HL-60 (cell line): Measurements from ENCODE around the gene LDB3.

Experiments used
- DNase-seq, 2 experiments: peaks; one replicate each; pipeline ENCODE4 v3.0.0-alpha.2; 2010 to 2020; ENCODE audit warnings: low read depth in 1 of 2, low spot score in 1 of 2
- H3K27ac ChIP-seq: fragments of 250-450 bp; sonication (Bioruptor Pico); replicated peaks from 2 replicates; pipeline ENCODE4 v1.5.1; 2020; ENCODE audit warnings: mild to moderate bottlenecking, moderate library complexity
- H3K27me3 ChIP-seq: fragments of 250-450 bp; sonication (Bioruptor Pico); 2 replicates; pipeline ENCODE4 v1.5.1; 2021; ENCODE audit warnings: mild to moderate bottlenecking, moderate library complexity; ENCODE audit not compliant: insufficient read depth, poor library complexity, severe bottlenecking
- H3K4me3 ChIP-seq: replicated peaks from 2 replicates; pipeline ENCODE4 v1.5.1; 2011; ENCODE audit warnings: mild to moderate bottlenecking, control low read depth, low read length; ENCODE audit not compliant: insufficient read depth
- CTCF ChIP-seq: IDR thresholded peaks from one replicate; pipeline ENCODE4 v1.5.1; 2011; ENCODE audit warnings: low read length, control low read depth, inconsistent platforms; ENCODE audit not compliant: insufficient read depth
- GABPA ChIP-seq: IDR thresholded peaks from 2 replicates; pipeline ENCODE4 v1.6.1; 2012; ENCODE audit warnings: low read depth
- POLR2AphosphoS5 ChIP-seq: IDR thresholded peaks from 2 replicates; pipeline ENCODE4 v1.6.1; 2012; ENCODE audit warnings: low read depth
- REST ChIP-seq: IDR thresholded peaks from 2 replicates; pipeline ENCODE4 v1.6.1; 2012; ENCODE audit warnings: low read depth; ENCODE audit not compliant: insufficient replicate concordance
- SPI1 ChIP-seq: IDR thresholded peaks from 2 replicates; pipeline ENCODE4 v1.6.1; 2012; ENCODE audit warnings: low read depth, mild to moderate bottlenecking, borderline replicate concordance

LDB3 gene

GRCh38 chr10:86670876-86671275, 2.6 kb downstream of the LDB3 start:
- no peaks in the 10 kb centered on the region for H3K27me3 ChIP-seq
- no peak overlapping the region for H3K4me3 ChIP-seq
- no peak for TF ChIP-seq REST
- no peak for TF ChIP-seq SPI1
- no peak for TF ChIP-seq POLR2AphosphoS5
- no peak for TF ChIP-seq CTCF
- TF ChIP-seq GABPA: no peak
- H3K27ac ChIP-seq: no peak overlapping the region
- no peak for DNase-seq

GRCh38 chr10:86671419-86671818, 3.1 kb downstream of the LDB3 start:
- Histone ChIP-seq H3K27me3 (no peaks in the 10 kb centered on the region), H3K4me3 (no peak overlapping the region), H3K27ac (no peak overlapping the region)
- TF ChIP-seq POLR2AphosphoS5: no peak
- no peak for TF ChIP-seq GABPA
- TF ChIP-seq SPI1: no peak
- no peak for TF ChIP-seq REST
- no peak for TF ChIP-seq CTCF
- no peak for DNase-seq

- Histone ChIP-seq H3K4me3 (no peak overlapping the region), H3K27me3 (no peaks in the 10 kb centered on the region), H3K27ac (no peak overlapping the region)
- TF ChIP-seq CTCF: no peak
- no peak for TF ChIP-seq POLR2AphosphoS5
- no peak for TF ChIP-seq SPI1
- TF ChIP-seq REST: no peak
- no peak for TF ChIP-seq GABPA
- DNase-seq: no peak
Measured at GRCh38 chr10:86671985-86672710, 3.8 kb downstream of the LDB3 start.
